HepG2 (cell line): Measurements from ENCODE around the gene TFPI. TPM values are rescaled to one million over a fixed set of nuclear protein-coding genes. Genes with fewer than 3 reads are reported as not detected.

Source experiments
- DBP ChIP-seq: sonication (generic); formaldehyde crosslinking; IDR thresholded peaks from 2 replicates; pipeline ENCODE4 v1.4.0; 2020; ENCODE audit warnings: missing genetic modification reagents; ENCODE audit errors: not compliant biosample characterization
- FLYWCH1 ChIP-seq: sonication (generic); formaldehyde crosslinking; IDR thresholded peaks from 2 replicates; pipeline ENCODE4 v1.8.1; 2023; ENCODE audit warnings: mild to moderate bottlenecking, missing genetic modification reagents
- HIVEP1 ChIP-seq: sonication (generic); formaldehyde crosslinking; IDR thresholded peaks from 2 replicates; pipeline ENCODE4 v1.4.0; 2020; ENCODE audit warnings: mild to moderate bottlenecking, missing genetic modification reagents
- NFIC ChIP-seq: IDR thresholded peaks from 2 replicates; pipeline ENCODE4 v1.6.1; 2012; ENCODE audit warnings: mild to moderate bottlenecking, low read length, inconsistent platforms
- PHB2 ChIP-seq: fragments of 450-650 bp; IDR thresholded peaks from 2 replicates; pipeline ENCODE4 v1.6.1; 2018; ENCODE audit not compliant: partially characterized antibody
- POGK ChIP-seq: sonication (generic); formaldehyde crosslinking; conservative IDR thresholded peaks from 2 replicates; pipeline ENCODE4 v1.8.0; 2022; ENCODE audit warnings: mild to moderate bottlenecking, moderate library complexity, missing genetic modification reagents
- RARA ChIP-seq: IDR thresholded peaks from 2 replicates; pipeline ENCODE4 v1.6.1; 2016; ENCODE audit warnings: missing genetic modification reagents, missing compliant biosample characterization
- ZBTB44 ChIP-seq: sonication (generic); formaldehyde crosslinking; IDR thresholded peaks from 2 replicates; pipeline ENCODE4 v1.4.0; 2020; ENCODE audit warnings: missing genetic modification reagents
- ZNF326 ChIP-seq: sonication (generic); formaldehyde crosslinking; IDR thresholded peaks from 2 replicates; pipeline ENCODE4 v1.4.0; 2020; ENCODE audit warnings: missing genetic modification reagents, borderline replicate concordance
- polyA plus RNA-seq, 8 experiments: library from polyadenylated mRNA; depleted of rRNA in 3 of 8; stranded (reverse) in 7 of 8; unstranded in 1 of 8; fragments of >200 nt; fragmentation: Illumina TruSeq in 4 of 8; extraction: Trizol in 4 of 8; gene quantifications; 2 replicates each; pipeline versions ENCODE4 v1.2.1 to v1.2.3, GENCODE V29; 2011 to 2016; ENCODE audit warnings: low read depth in 4 of 8, missing spikeins in 1 of 8, mixed read lengths in 1 of 8; ENCODE audit not compliant: insufficient read depth in 1 of 8
- total RNA-seq, 5 experiments: library from RNA; depleted of rRNA; stranded (reverse); fragments of >200 nt; fragmentation: Illumina TruSeq; extraction: Trizol; gene quantifications; 2 replicates each; pipeline ENCODE4 v1.2.3, GENCODE V29; 2016; ENCODE audit warnings: low read depth in 1 of 5
- TF ChIP-seq, protein P1 (sequence below): sonication (generic); formaldehyde crosslinking; IDR thresholded peaks from 2 replicates; pipeline ENCODE4 v1.5.1; 2020; ENCODE audit warnings: mild to moderate bottlenecking, missing genetic modification reagents
- TF ChIP-seq, protein P2 (sequence below): sonication (generic); formaldehyde crosslinking; IDR thresholded peaks from 2 replicates; pipeline ENCODE4 v1.4.0; 2020; ENCODE audit warnings: missing genetic modification reagents

Gene TFPI
- total and polyA plus RNA-seq, 2 of the 13 experiments (the other 11 are each of a cell fraction or from before 2014, with no cell fraction given) = 301 to 436 TPM

GRCh38 chr2:187442378-187442777 is 111.9 kb downstream of the TFPI start (continued):
- TF ChIP-seq, protein P1, sequence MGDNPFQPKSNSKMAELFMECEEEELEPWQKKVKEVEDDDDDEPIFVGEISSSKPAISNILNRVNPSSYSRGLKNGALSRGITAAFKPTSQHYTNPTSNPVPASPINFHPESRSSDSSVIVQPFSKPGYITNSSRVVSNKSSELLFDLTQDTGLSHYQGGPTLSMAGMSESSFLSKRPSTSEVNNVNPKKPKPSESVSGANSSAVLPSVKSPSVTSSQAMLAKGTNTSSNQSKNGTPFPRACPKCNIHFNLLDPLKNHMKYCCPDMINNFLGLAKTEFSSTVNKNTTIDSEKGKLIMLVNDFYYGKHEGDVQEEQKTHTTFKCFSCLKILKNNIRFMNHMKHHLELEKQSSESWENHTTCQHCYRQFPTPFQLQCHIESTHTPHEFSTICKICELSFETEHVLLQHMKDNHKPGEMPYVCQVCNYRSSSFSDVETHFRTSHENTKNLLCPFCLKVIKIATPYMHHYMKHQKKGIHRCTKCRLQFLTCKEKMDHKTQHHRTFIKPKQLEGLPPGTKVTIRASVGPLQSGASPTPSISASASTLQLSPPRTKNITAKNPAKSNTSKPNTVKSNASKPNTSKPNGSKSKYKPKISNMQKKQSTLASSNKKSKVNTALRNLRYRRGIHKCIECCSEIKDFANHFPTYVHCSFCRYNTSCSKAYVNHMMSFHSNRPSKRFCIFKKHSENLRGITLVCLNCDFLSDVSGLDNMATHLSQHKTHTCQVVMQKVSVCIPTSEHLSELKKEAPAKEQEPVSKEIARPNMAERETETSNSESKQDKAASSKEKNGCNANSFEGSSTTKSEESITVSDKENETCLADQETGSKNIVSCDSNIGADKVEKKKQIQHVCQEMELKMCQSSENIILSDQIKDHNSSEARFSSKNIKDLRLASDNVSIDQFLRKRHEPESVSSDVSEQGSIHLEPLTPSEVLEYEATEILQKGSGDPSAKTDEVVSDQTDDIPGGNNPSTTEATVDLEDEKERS = no peak
- TF ChIP-seq, protein P2, sequence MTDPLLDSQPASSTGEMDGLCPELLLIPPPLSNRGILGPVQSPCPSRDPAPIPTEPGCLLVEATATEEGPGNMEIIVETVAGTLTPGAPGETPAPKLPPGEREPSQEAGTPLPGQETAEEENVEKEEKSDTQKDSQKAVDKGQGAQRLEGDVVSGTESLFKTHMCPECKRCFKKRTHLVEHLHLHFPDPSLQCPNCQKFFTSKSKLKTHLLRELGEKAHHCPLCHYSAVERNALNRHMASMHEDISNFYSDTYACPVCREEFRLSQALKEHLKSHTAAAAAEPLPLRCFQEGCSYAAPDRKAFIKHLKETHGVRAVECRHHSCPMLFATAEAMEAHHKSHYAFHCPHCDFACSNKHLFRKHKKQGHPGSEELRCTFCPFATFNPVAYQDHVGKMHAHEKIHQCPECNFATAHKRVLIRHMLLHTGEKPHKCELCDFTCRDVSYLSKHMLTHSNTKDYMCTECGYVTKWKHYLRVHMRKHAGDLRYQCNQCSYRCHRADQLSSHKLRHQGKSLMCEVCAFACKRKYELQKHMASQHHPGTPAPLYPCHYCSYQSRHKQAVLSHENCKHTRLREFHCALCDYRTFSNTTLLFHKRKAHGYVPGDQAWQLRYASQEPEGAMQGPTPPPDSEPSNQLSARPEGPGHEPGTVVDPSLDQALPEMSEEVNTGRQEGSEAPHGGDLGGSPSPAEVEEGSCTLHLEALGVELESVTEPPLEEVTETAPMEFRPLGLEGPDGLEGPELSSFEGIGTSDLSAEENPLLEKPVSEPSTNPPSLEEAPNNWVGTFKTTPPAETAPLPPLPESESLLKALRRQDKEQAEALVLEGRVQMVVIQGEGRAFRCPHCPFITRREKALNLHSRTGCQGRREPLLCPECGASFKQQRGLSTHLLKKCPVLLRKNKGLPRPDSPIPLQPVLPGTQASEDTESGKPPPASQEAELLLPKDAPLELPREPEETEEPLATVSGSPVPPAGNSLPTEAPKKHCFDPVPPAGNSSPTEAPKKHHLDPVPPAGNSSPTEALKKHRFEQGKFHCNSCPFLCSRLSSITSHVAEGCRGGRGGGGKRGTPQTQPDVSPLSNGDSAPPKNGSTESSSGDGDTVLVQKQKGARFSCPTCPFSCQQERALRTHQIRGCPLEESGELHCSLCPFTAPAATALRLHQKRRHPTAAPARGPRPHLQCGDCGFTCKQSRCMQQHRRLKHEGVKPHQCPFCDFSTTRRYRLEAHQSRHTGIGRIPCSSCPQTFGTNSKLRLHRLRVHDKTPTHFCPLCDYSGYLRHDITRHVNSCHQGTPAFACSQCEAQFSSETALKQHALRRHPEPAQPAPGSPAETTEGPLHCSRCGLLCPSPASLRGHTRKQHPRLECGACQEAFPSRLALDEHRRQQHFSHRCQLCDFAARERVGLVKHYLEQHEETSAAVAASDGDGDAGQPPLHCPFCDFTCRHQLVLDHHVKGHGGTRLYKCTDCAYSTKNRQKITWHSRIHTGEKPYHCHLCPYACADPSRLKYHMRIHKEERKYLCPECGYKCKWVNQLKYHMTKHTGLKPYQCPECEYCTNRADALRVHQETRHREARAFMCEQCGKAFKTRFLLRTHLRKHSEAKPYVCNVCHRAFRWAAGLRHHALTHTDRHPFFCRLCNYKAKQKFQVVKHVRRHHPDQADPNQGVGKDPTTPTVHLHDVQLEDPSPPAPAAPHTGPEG (CRISPR knock-in tag) = no peak
- no peak for TF ChIP-seq PHB2
- TF ChIP-seq NFIC = no peak
- no peak for TF ChIP-seq ZBTB44
- no peak for TF ChIP-seq POGK
- TF ChIP-seq ZNF326 (CRISPR knock-in tag) = no peak
- no peak for TF ChIP-seq DBP (CRISPR knock-in tag)
- TF ChIP-seq FLYWCH1 (CRISPR knock-in tag) = no peak
- TF ChIP-seq HIVEP1 = no peak
- TF ChIP-seq RARA (CRISPR knock-in tag) = no peak
- TF ChIP-seq, all 625 proteins: peak for 0
